Eye (tissue), 1 donor: ENCODE results near the gene CAMK2A.

Experiments
- DNase-seq: peaks from one replicate; pipeline ENCODE4 v3.0.0-alpha.2; 2015

Gene CAMK2A

GRCh38 chr5:150277043-150277442 lies 12.5 kb downstream of the CAMK2A start:
- DNase-seq, result no peak

GRCh38 chr5:150274811-150275210 lies 14.8 kb downstream of the CAMK2A start:
- no peak for DNase-seq

- DNase-seq, result peak; percentile 86
Observed at GRCh38 chr5:150272531-150272930, 17.0 kb downstream of the CAMK2A start.

- no peak for DNase-seq
Observed at GRCh38 chr5:150271923-150272322, 17.6 kb downstream of the CAMK2A start.

- DNase-seq, result no peak
Observed at GRCh38 chr5:150271296-150271692, 18.3 kb downstream of the CAMK2A start.

GRCh38 chr5:150270541-150271295 lies 18.9 kb downstream of the CAMK2A start:
- DNase-seq, result peak; percentile 10

- DNase-seq, result peak; percentile 80
Observed at GRCh38 chr5:150266871-150267291, 22.7 kb downstream of the CAMK2A start.

GRCh38 chr5:150265870-150266383 lies 23.6 kb downstream of the CAMK2A start:
- no peak for DNase-seq

GRCh38 chr5:150264667-150265603 lies 24.6 kb downstream of the CAMK2A start:
- DNase-seq, result no peak

GRCh38 chr5:150263801-150264621 lies 25.6 kb downstream of the CAMK2A start:
- DNase-seq, result peak; percentile 78

GRCh38 chr5:150263375-150263775 lies 26.2 kb downstream of the CAMK2A start:
- DNase-seq, result no peak

- no peak for DNase-seq
Observed at GRCh38 chr5:150262502-150262901, 27.1 kb downstream of the CAMK2A start.

GRCh38 chr5:150261231-150261630 lies 28.3 kb downstream of the CAMK2A start:
- DNase-seq, result no peak

GRCh38 chr5:150258130-150258529 lies 31.4 kb downstream of the CAMK2A start:
- peak; percentile 91 for DNase-seq

GRCh38 chr5:150257424-150257823 lies 32.1 kb downstream of the CAMK2A start:
- DNase-seq, result no peak

GRCh38 chr5:150256410-150257064 lies 33.0 kb downstream of the CAMK2A start:
- DNase-seq, result peak; percentile 67

GRCh38 chr5:150255659-150256409 lies 33.7 kb downstream of the CAMK2A start:
- peak; percentile 87 for DNase-seq

- DNase-seq, result peak; percentile 75
Observed at GRCh38 chr5:150254774-150255173, 34.8 kb downstream of the CAMK2A start.

- DNase-seq, result no peak
Observed at GRCh38 chr5:150254363-150254762, 35.2 kb downstream of the CAMK2A start.

GRCh38 chr5:150253416-150254208 lies 36.0 kb downstream of the CAMK2A start:
- DNase-seq, result no peak
